ENCODE results near the gene CCR7. TPM values are rescaled to one million over a fixed set of nuclear protein-coding genes. Genes with fewer than 3 reads are reported as not detected.
"Not testable (repeated sequence)": the region's sequence is repeated elsewhere in the genome, so short reads cannot be mapped to it uniquely, and the experiment has no call there.

The CCR7 gene
- total and polyA plus RNA-seq, 4 experiments from 2014 or later, result 268 to 502 (median 353) TPM

- no peak overlapping the region for H3K4me3 ChIP-seq (ENCODE audit: low read length in 2 of 2)
- H3K9me3 ChIP-seq (ENCODE audit: control insufficient read depth in 1 of 2, low read length in 2 of 2), result no peaks in the 10 kb centered on the region
- no peaks in the 10 kb centered on the region for H3K9me3 Mint-ChIP-seq
- H3K27me3 Mint-ChIP-seq, result no peaks in the 10 kb centered on the region
- no peaks in the 10 kb centered on the region for H3K36me3 ChIP-seq (ENCODE audit: insufficient read depth, low read length)
- intact Hi-C loops (cut with micrococcal nuclease), result loop anchor here (1.0 to 2.0 kb wide), 2 partner anchors 10 to 15 kb away; no protein-coding TSS in a partner anchor
- H3K4me1 Mint-ChIP-seq, result peaks cover 55 to 84% (median 69%) of the 10 kb centered on the region in 4 donors
- peak overlapping the region; percentile 13 to 89 (median 84) for H3K4me3 Mint-ChIP-seq
- no peak for DNase-seq
- H3K27me3 ChIP-seq (ENCODE audit: insufficient read depth, low read length), result no peaks in the 10 kb centered on the region
- ChIA-PET CTCF (ENCODE audit: partially characterized antibody) (interaction anchor here (0.9 to 2.2 kb wide), 13 partner anchors 8 to 64 kb away, joined by 3 to 10 read pairs (median 5); partner anchors contain the start of gene CCR7), POLR2A (ENCODE audit: partially characterized antibody) (interaction anchor here (0.6 to 4.3 kb wide), 18 partner anchors 7 to 453 kb away, joined by 3 to 86 read pairs (median 6); partner anchors contain the start of gene CCR7)
- peak overlapping the region; percentile 92 for H3K27ac ChIP-seq (ENCODE audit: low read depth, low read length)
- H3K27ac Mint-ChIP-seq, result peak overlapping the region; percentile 94 to 100 (median 99)
- peaks cover 0 to 1% of the 10 kb centered on the region in 2 donors for H3K36me3 Mint-ChIP-seq
- peaks cover 76% of the 10 kb centered on the region for H3K4me1 ChIP-seq (ENCODE audit: insufficient read depth, low read length)
Observed at GRCh38 chr17:40597556-40598300, 32.5 kb upstream of the CCR7 start.

- ChIA-PET CTCF (ENCODE audit: partially characterized antibody) (interaction anchor here (0.9 to 2.2 kb wide), 12 partner anchors 8 to 63 kb away, joined by 3 to 10 read pairs (median 5); partner anchors contain the start of gene CCR7), POLR2A (ENCODE audit: partially characterized antibody) (interaction anchor here (1.1 to 4.3 kb wide), 12 partner anchors 9 to 275 kb away, joined by 3 to 86 read pairs (median 12); partner anchors contain the start of gene CCR7)
- no peak for DNase-seq
- H3K27ac ChIP-seq (ENCODE audit: low read depth, low read length), result peak overlapping the region; percentile 92
- no peaks in the 10 kb centered on the region for H3K9me3 Mint-ChIP-seq
- H3K4me3 ChIP-seq (ENCODE audit: low read length in 2 of 2), result no peak overlapping the region
- no peaks in the 10 kb centered on the region for H3K27me3 Mint-ChIP-seq
- H3K9me3 ChIP-seq (ENCODE audit: control insufficient read depth in 1 of 2, low read length in 2 of 2), result no peaks in the 10 kb centered on the region
- H3K4me1 Mint-ChIP-seq, result peaks cover 50 to 78% (median 65%) of the 10 kb centered on the region in 4 donors
- intact Hi-C loops (cut with micrococcal nuclease), result no loop called here
- no peaks in the 10 kb centered on the region for H3K27me3 ChIP-seq (ENCODE audit: insufficient read depth, low read length)
- no peaks in the 10 kb centered on the region for H3K36me3 ChIP-seq (ENCODE audit: insufficient read depth, low read length)
- H3K4me1 ChIP-seq (ENCODE audit: insufficient read depth, low read length), result peaks cover 70% of the 10 kb centered on the region
- peaks cover 0 to 1% of the 10 kb centered on the region in 2 donors for H3K36me3 Mint-ChIP-seq
- H3K4me3 Mint-ChIP-seq, result peak overlapping the region in 7 of 8 donors; percentile 20 to 89 (median 75)
- H3K27ac Mint-ChIP-seq, result peak overlapping the region; percentile 94 to 100 (median 99)
Observed at GRCh38 chr17:40597156-40597555, 31.9 kb upstream of the CCR7 start.

GRCh38 chr17:40596261-40596919 is 31.1 kb upstream of the CCR7 start:
- ChIA-PET POLR2A (ENCODE audit: partially characterized antibody) (interaction anchor here (1.3 to 4.3 kb wide), 10 partner anchors 9 to 274 kb away, joined by 3 to 86 read pairs (median 16); partner anchors contain the start of gene CCR7), CTCF (ENCODE audit: partially characterized antibody) (interaction anchor here (1.3 to 1.6 kb wide), 3 partner anchors 11 to 34 kb away, joined by 3 to 5 read pairs (median 3); no protein-coding TSS in a partner anchor)
- Mint-ChIP-seq H3K36me3 (peaks cover 0 to 1% of the 10 kb centered on the region in 2 donors), H3K27me3 (no peaks in the 10 kb centered on the region), H3K4me3 (peak overlapping the region in 7 of 8 donors; percentile 18 to 69 (median 48)), H3K4me1 (peaks cover 47 to 70% (median 58%) of the 10 kb centered on the region in 4 donors), H3K27ac (peak overlapping the region; percentile 90 to 100 (median 94)), H3K9me3 (no peaks in the 10 kb centered on the region)
- intact Hi-C loops (cut with micrococcal nuclease), result no loop called here
- no peak for DNase-seq
- no peaks in the 10 kb centered on the region for H3K9me3 ChIP-seq (ENCODE audit: control insufficient read depth in 1 of 2, low read length in 2 of 2)
- peak overlapping the region; percentile 29 for H3K27ac ChIP-seq (ENCODE audit: low read depth, low read length)
- H3K4me1 ChIP-seq (ENCODE audit: insufficient read depth, low read length), result peaks cover 63% of the 10 kb centered on the region
- no peaks in the 10 kb centered on the region for H3K36me3 ChIP-seq (ENCODE audit: insufficient read depth, low read length)
- H3K27me3 ChIP-seq (ENCODE audit: insufficient read depth, low read length), result no peaks in the 10 kb centered on the region
- H3K4me3 ChIP-seq (ENCODE audit: low read length in 2 of 2), result no peak overlapping the region

GRCh38 chr17:40590742-40591141 is 25.5 kb upstream of the CCR7 start:
- Mint-ChIP-seq H3K4me3 (no peak overlapping the region), H3K27ac (no peak overlapping the region), H3K27me3 (no peaks in the 10 kb centered on the region), H3K36me3 (peaks cover 3 to 6% of the 10 kb centered on the region in 2 donors), H3K4me1 (peaks cover 41 to 58% (median 49%) of the 10 kb centered on the region in 4 donors), H3K9me3 (peaks cover 0 to 9% (median 5%) of the 10 kb centered on the region in 8 donors)
- POLR2A ChIA-PET (ENCODE audit: partially characterized antibody), result interaction anchor here (1.4 to 5.3 kb wide), 8 partner anchors 8 to 31 kb away, joined by 3 to 48 read pairs (median 10); partner anchors contain the start of gene CCR7
- Histone ChIP-seq H3K9me3 (ENCODE audit: control insufficient read depth in 1 of 2, low read length in 2 of 2) (no peaks in the 10 kb centered on the region), H3K4me3 (ENCODE audit: low read length in 2 of 2) (no peak overlapping the region), H3K27me3 (ENCODE audit: insufficient read depth, low read length) (no peaks in the 10 kb centered on the region), H3K27ac (ENCODE audit: low read depth, low read length) (no peak overlapping the region), H3K4me1 (ENCODE audit: insufficient read depth, low read length) (peaks cover 55% of the 10 kb centered on the region), H3K36me3 (ENCODE audit: insufficient read depth, low read length) (no peaks in the 10 kb centered on the region)
- CTCF ChIA-PET (ENCODE audit: partially characterized antibody), result interaction anchor here (0.9 to 2.3 kb wide), 5 partner anchors 13 to 30 kb away, joined by 3 to 8 read pairs (median 5); no protein-coding TSS in a partner anchor
- intact Hi-C loops (cut with micrococcal nuclease), result no loop called here
- DNase-seq, result no peak

- Mint-ChIP-seq H3K4me3 (peak overlapping the region in 7 of 8 donors; percentile 36 to 86 (median 75)), H3K9me3 (peaks cover 0 to 26% (median 22%) of the 10 kb centered on the region in 8 donors), H3K4me1 (peaks cover 45 to 71% (median 56%) of the 10 kb centered on the region in 4 donors), H3K36me3 (peaks cover 8 to 15% of the 10 kb centered on the region in 2 donors), H3K27ac (peak overlapping the region in 6 of 7 donors; percentile 9 to 89 (median 77)), H3K27me3 (no peaks in the 10 kb centered on the region)
- Histone ChIP-seq H3K4me3 (ENCODE audit: low read length in 2 of 2) (peak overlapping the region in 1 of 2 donors; percentile 1), H3K4me1 (ENCODE audit: insufficient read depth, low read length) (peaks cover 50% of the 10 kb centered on the region), H3K27ac (ENCODE audit: low read depth, low read length) (no peak overlapping the region), H3K27me3 (ENCODE audit: insufficient read depth, low read length) (no peaks in the 10 kb centered on the region), H3K36me3 (ENCODE audit: insufficient read depth, low read length) (no peaks in the 10 kb centered on the region), H3K9me3 (ENCODE audit: control insufficient read depth in 1 of 2, low read length in 2 of 2) (no peaks in the 10 kb centered on the region)
- ChIA-PET POLR2A (ENCODE audit: partially characterized antibody) (interaction anchor here (3.2 to 5.3 kb wide), 4 partner anchors 9 to 26 kb away, joined by 19 to 48 read pairs (median 30); partner anchors contain the start of gene CCR7), CTCF (ENCODE audit: partially characterized antibody) (interaction anchor here (1.7 to 2.9 kb wide), 3 partner anchors 14 to 28 kb away, joined by 5 to 11 read pairs (median 6); partner anchors contain the start of gene CCR7)
- intact Hi-C loops (cut with micrococcal nuclease), result no loop called here
- DNase-seq, result peak in 1 of 5 donors; percentile 35
Observed at GRCh38 chr17:40588552-40588951, 23.3 kb upstream of the CCR7 start.

- peak overlapping the region; percentile 30 to 95 (median 78) for H3K27ac Mint-ChIP-seq
- CTCF ChIA-PET (ENCODE audit: partially characterized antibody), result interaction anchor here (1.0 to 1.5 kb wide), 3 partner anchors 16 to 29 kb away, joined by 3 to 5 read pairs (median 3); no protein-coding TSS in a partner anchor
- H3K27ac ChIP-seq (ENCODE audit: low read depth, low read length); H3K36me3 ChIP-seq (ENCODE audit: insufficient read depth, low read length); DNase-seq; H3K4me3 ChIP-seq (ENCODE audit: low read length in 2 of 2); intact Hi-C loops (cut with micrococcal nuclease); H3K9me3 ChIP-seq (ENCODE audit: control insufficient read depth in 1 of 2, low read length in 2 of 2); H3K27me3 ChIP-seq (ENCODE audit: insufficient read depth, low read length); H3K27me3 Mint-ChIP-seq: not testable (repeated sequence)
- H3K9me3 Mint-ChIP-seq, result peaks cover 0 to 30% (median 23%) of the 10 kb centered on the region in 8 donors
- H3K4me3 Mint-ChIP-seq, result peak overlapping the region; percentile 1 to 71 (median 43)
- peaks cover 72% of the 10 kb centered on the region for H3K4me1 ChIP-seq (ENCODE audit: insufficient read depth, low read length)
- POLR2A ChIA-PET (ENCODE audit: partially characterized antibody), result interaction anchor here (1.1 to 5.9 kb wide), 5 partner anchors 11 to 61 kb away, joined by 6 to 166 read pairs (median 41); partner anchors contain the start of genes CCR7 and SMARCE1
- peaks cover 62 to 92% (median 77%) of the 10 kb centered on the region in 4 donors for H3K4me1 Mint-ChIP-seq
- peaks cover 8 to 18% of the 10 kb centered on the region in 2 donors for H3K36me3 Mint-ChIP-seq
Observed at GRCh38 chr17:40586264-40586663, 21.0 kb upstream of the CCR7 start.

Data from CD4-positive, alpha-beta memory T cell (primary cell).